K562 (cell line): ENCODE data around the gene MARCHF3. TPM values are rescaled to one million over a fixed set of nuclear protein-coding genes. Genes with fewer than 3 reads are reported as not detected.

Experiments used
- GATAD2A ChIP-seq: fragments of 450-650 bp; IDR thresholded peaks from 2 replicates; pipeline ENCODE4 v1.6.1; 2017
- HNRNPLL ChIP-seq: fragments of 200-400 bp; formaldehyde crosslinking; IDR thresholded peaks from 2 replicates; pipeline ENCODE4 v1.6.1; 2017; ENCODE audit warnings: low read length, low read depth, mild to moderate bottlenecking; ENCODE audit not compliant: poor library complexity, severe bottlenecking
- POLR2G ChIP-seq: fragments of 200-400 bp; formaldehyde crosslinking; IDR thresholded peaks from 2 replicates; pipeline ENCODE4 v1.6.1; 2017; ENCODE audit warnings: low read depth, mild to moderate bottlenecking, antibody characterized with exemption, low read length, moderate library complexity
- RBFOX2 ChIP-seq: fragments of 200-400 bp; formaldehyde crosslinking; IDR thresholded peaks from 2 replicates; pipeline ENCODE4 v1.6.1; 2017; ENCODE audit warnings: low read depth, mild to moderate bottlenecking, low read length, moderate library complexity
- RBM15 ChIP-seq: fragments of 200-400 bp; formaldehyde crosslinking; IDR thresholded peaks from 2 replicates; pipeline ENCODE4 v1.6.1; 2018; ENCODE audit warnings: mild to moderate bottlenecking, low read length, moderate library complexity; ENCODE audit not compliant: insufficient read depth
- SP1 ChIP-seq: sonication (generic); formaldehyde crosslinking; IDR thresholded peaks from 2 replicates; pipeline ENCODE4 v1.8.1; 2022; ENCODE audit warnings: mild to moderate bottlenecking, missing genetic modification reagents
- U2AF1 ChIP-seq: fragments of 200-400 bp; formaldehyde crosslinking; optimal IDR thresholded peaks from 2 replicates; pipeline ENCODE3; 2017; ENCODE audit warnings: mild to moderate bottlenecking, low read depth, low read length, moderate library complexity
- ZBTB11 ChIP-seq, 3 experiments: fragments of 200-800 bp in 1 of 3; fragments of 250-450 bp in 1 of 3; fragments of 450-650 bp in 1 of 3; sonication (Bioruptor Pico) in 1 of 3; sonication (Bioruptor generic) in 1 of 3; formaldehyde crosslinking in 1 of 3; IDR thresholded peaks; 2 replicates each; pipeline versions ENCODE4 v1.6.1 to v1.8.0; 2016 to 2022; ENCODE audit warnings: mild to moderate bottlenecking in 2 of 3, missing genetic modification characterization in 2 of 3, missing compliant biosample characterization in 1 of 3, moderate library complexity in 1 of 3
- ZFP1 ChIP-seq: fragments of 450-650 bp; formaldehyde crosslinking; IDR thresholded peaks from 2 replicates; pipeline ENCODE4 v1.4.0; 2020; ENCODE audit warnings: mild to moderate bottlenecking, mixed read lengths
- ZFX ChIP-seq: sonication (generic); formaldehyde crosslinking; IDR thresholded peaks from 2 replicates; pipeline ENCODE4 v1.8.0; 2022; ENCODE audit warnings: mild to moderate bottlenecking, missing genetic modification reagents, moderate library complexity
- ZNF239 ChIP-seq: fragments of 250-450 bp; sonication (Bioruptor Pico); IDR thresholded peaks from 2 replicates; pipeline ENCODE4 v1.4.0; 2020; ENCODE audit warnings: mild to moderate bottlenecking
- ZNF551 ChIP-seq: fragments of 250-450 bp; sonication (Bioruptor Pico); IDR thresholded peaks from 2 replicates; pipeline ENCODE4 v1.5.0; 2021; ENCODE audit warnings: mild to moderate bottlenecking, moderate library complexity
- polyA plus RNA-seq, 8 experiments: library from polyadenylated mRNA; depleted of rRNA in 4 of 8; stranded (reverse) in 5 of 8; unstranded in 3 of 8; fragments of >200 nt; fragmentation: Nextera tagmentation in 2 of 8; fragmentation: Illumina TruSeq in 1 of 8; extraction: Ambion mirVana in 2 of 8; extraction: Trizol in 1 of 8; gene quantifications; 2 replicates each; pipeline versions ENCODE4 v1.2.1 to v1.2.3, GENCODE V29; 2011 to 2014; ENCODE audit warnings: inconsistent platforms in 1 of 8, missing spikeins in 1 of 8
- total RNA-seq, 7 experiments: library from RNA; depleted of rRNA in 6 of 7; stranded (reverse); fragments of >200 nt in 6 of 7; fragmentation: Illumina TruSeq in 2 of 7; extraction: Trizol in 2 of 7; gene quantifications; 2 replicates each; pipeline versions ENCODE4 v1.2.1 to v1.2.3, GENCODE V29; 2011 to 2021; ENCODE audit warnings: low replicate concordance in 1 of 7
- TF ChIP-seq, protein P1 (sequence below): sonication (generic); formaldehyde crosslinking; IDR thresholded peaks from 2 replicates; pipeline ENCODE4 v1.8.1; 2023; ENCODE audit warnings: missing genetic modification reagents, mild to moderate bottlenecking, borderline replicate concordance
- TF ChIP-seq, protein P2 (sequence below): sonication (generic); formaldehyde crosslinking; IDR thresholded peaks from 2 replicates; pipeline ENCODE4 v1.8.0; 2022; ENCODE audit warnings: mild to moderate bottlenecking, missing genetic modification reagents
- TF ChIP-seq, protein P3 (sequence below): fragments of 450-650 bp; IDR thresholded peaks from 2 replicates; pipeline ENCODE4 v1.6.1; 2016; ENCODE audit warnings: antibody characterized with exemption

The MARCHF3 gene
- total and polyA plus RNA-seq, 9 of the 15 experiments (the other 6 are each of a cell fraction or from before 2014, with no cell fraction given) = 5.6 to 37.4 (median 16.5) TPM

GRCh38 chr5:127030259-127031146 is at the start of gene MARCHF3 (continued):
- TF ChIP-seq, protein P1, sequence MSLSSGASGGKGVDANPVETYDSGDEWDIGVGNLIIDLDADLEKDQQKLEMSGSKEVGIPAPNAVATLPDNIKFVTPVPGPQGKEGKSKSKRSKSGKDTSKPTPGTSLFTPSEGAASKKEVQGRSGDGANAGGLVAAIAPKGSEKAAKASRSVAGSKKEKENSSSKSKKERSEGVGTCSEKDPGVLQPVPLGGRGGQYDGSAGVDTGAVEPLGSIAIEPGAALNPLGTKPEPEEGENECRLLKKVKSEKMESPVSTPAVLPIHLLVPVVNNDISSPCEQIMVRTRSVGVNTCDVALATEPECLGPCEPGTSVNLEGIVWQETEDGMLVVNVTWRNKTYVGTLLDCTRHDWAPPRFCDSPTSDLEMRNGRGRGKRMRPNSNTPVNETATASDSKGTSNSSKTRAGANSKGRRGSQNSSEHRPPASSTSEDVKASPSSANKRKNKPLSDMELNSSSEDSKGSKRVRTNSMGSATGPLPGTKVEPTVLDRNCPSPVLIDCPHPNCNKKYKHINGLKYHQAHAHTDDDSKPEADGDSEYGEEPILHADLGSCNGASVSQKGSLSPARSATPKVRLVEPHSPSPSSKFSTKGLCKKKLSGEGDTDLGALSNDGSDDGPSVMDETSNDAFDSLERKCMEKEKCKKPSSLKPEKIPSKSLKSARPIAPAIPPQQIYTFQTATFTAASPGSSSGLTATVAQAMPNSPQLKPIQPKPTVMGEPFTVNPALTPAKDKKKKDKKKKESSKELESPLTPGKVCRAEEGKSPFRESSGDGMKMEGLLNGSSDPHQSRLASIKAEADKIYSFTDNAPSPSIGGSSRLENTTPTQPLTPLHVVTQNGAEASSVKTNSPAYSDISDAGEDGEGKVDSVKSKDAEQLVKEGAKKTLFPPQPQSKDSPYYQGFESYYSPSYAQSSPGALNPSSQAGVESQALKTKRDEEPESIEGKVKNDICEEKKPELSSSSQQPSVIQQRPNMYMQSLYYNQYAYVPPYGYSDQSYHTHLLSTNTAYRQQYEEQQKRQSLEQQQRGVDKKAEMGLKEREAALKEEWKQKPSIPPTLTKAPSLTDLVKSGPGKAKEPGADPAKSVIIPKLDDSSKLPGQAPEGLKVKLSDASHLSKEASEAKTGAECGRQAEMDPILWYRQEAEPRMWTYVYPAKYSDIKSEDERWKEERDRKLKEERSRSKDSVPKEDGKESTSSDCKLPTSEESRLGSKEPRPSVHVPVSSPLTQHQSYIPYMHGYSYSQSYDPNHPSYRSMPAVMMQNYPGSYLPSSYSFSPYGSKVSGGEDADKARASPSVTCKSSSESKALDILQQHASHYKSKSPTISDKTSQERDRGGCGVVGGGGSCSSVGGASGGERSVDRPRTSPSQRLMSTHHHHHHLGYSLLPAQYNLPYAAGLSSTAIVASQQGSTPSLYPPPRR (CRISPR knock-in tag) = no peak; the same call in 1 of the 2 replicates
- peak; percentile 30 for TF ChIP-seq U2AF1
- TF ChIP-seq ZFP1 (CRISPR knock-in tag) = no peak
- peak; percentile 81 for TF ChIP-seq GATAD2A
- TF ChIP-seq RBFOX2 = peak; percentile 98
- TF ChIP-seq, protein P2, sequence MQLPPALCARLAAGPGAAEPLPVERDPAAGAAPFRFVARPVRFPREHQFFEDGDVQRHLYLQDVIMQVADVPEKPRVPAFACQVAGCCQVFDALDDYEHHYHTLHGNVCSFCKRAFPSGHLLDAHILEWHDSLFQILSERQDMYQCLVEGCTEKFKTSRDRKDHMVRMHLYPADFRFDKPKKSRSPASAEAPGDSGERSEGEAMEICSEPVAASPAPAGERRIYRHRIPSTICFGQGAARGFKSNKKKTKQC (CRISPR knock-in tag) = peak; percentile 75
- TF ChIP-seq RBM15 = no peak
- peak; percentile 98 for TF ChIP-seq SP1 (CRISPR knock-in tag)
- no peak for TF ChIP-seq ZNF239
- peak in 1 of 3 experiments; percentile 54; a peak in 2 of 6 replicates for TF ChIP-seq ZBTB11 (CRISPR knock-in tag; IDR thresholded peaks at IDR 0.05)
- TF ChIP-seq ZFX (CRISPR knock-in tag) = peak; percentile 80
- TF ChIP-seq HNRNPLL = peak; percentile 66
- TF ChIP-seq, protein P3, sequence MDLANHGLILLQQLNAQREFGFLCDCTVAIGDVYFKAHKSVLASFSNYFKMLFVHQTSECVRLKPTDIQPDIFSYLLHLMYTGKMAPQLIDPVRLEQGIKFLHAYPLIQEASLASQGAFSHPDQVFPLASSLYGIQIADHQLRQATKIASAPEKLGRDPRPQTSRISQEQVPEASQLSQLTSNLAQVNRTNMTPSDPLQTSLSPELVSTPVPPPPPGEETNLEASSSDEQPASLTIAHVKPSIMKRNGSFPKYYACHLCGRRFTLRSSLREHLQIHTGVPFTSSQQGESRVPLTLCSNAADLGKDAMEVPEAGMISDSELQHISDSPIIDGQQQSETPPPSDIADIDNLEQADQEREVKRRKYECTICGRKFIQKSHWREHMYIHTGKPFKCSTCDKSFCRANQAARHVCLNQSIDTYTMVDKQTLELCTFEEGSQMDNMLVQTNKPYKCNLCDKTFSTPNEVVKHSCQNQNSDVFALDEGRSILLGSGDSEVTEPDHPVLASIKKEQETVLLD = peak; percentile 58; the same call in 1 of the 2 replicates
- TF ChIP-seq POLR2G = peak; percentile 99
- no peak for TF ChIP-seq ZNF551 (CRISPR knock-in tag)
